ENCODE results near the gene CACNA2D4. TPM values are rescaled to one million over a fixed set of nuclear protein-coding genes. Genes with fewer than 3 reads are reported as not detected.

Gene CACNA2D4
- total and polyA plus RNA-seq, 2 of the 13 experiments (the other 11 are each of a cell fraction or from before 2014, with no cell fraction given): 14.2 to 136 TPM

- TF ChIP-seq NCOR1 (IDR thresholded peaks at IDR 0.05; ENCODE audit: borderline replicate concordance, low read length): no peak
- no peak for TF ChIP-seq PCBP1 (IDR thresholded peaks at IDR 0.05; ENCODE audit: borderline replicate concordance, low read depth, low read length)
- TF ChIP-seq BHLHE40 (IDR thresholded peaks at IDR 0.05; ENCODE audit: low read length): no peak
- TF ChIP-seq NR2C2 (CRISPR knock-in tag; IDR thresholded peaks at IDR 0.05; ENCODE audit: borderline replicate concordance): peak; percentile 24; the same call in 1 of the 2 replicates
- no peak for TF ChIP-seq KLF15 (CRISPR knock-in tag; IDR thresholded peaks at IDR 0.05; ENCODE audit: borderline replicate concordance)
- no peak for TF ChIP-seq AHR (CRISPR knock-in tag; IDR thresholded peaks at IDR 0.05)
- TF ChIP-seq, protein P1, sequence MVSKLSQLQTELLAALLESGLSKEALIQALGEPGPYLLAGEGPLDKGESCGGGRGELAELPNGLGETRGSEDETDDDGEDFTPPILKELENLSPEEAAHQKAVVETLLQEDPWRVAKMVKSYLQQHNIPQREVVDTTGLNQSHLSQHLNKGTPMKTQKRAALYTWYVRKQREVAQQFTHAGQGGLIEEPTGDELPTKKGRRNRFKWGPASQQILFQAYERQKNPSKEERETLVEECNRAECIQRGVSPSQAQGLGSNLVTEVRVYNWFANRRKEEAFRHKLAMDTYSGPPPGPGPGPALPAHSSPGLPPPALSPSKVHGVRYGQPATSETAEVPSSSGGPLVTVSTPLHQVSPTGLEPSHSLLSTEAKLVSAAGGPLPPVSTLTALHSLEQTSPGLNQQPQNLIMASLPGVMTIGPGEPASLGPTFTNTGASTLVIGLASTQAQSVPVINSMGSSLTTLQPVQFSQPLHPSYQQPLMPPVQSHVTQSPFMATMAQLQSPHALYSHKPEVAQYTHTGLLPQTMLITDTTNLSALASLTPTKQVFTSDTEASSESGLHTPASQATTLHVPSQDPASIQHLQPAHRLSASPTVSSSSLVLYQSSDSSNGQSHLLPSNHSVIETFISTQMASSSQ (IDR thresholded peaks at IDR 0.05; ENCODE audit: low read depth): no peak
- TF ChIP-seq, protein P1 (CRISPR knock-in tag; IDR thresholded peaks at IDR 0.05; ENCODE audit: borderline replicate concordance): no peak
- TF ChIP-seq MBNL3 (CRISPR knock-in tag; conservative IDR thresholded peaks at IDR 0.05): no peak
- no peaks in the 10 kb centered on the region for H3K79me2 ChIP-seq (ENCODE audit: insufficient read depth, low read length)
- H3K4me2 ChIP-seq (ENCODE audit: low read depth, low read length): no peak overlapping the region
- H3K9me3 ChIP-seq (ENCODE audit: low read length): no peaks in the 10 kb centered on the region
- no peaks in the 10 kb centered on the region for H4K20me1 ChIP-seq (ENCODE audit: insufficient read depth, low read length)
- 0% methylated on average over 1 of the region's 6 CpGs for WGBS (ENCODE audit: low lambda C conversion rate)
- peaks cover 7 to 45% of the 10 kb centered on the region in 2 experiments for H3K27me3 ChIP-seq (ENCODE audit: control insufficient read depth in 1 of 2, insufficient read depth in 2 of 2, low read length in 2 of 2)
- intact Hi-C loops (cut with micrococcal nuclease; ENCODE audit: unreplicated experiment) (no loop called here), in situ Hi-C loops (cut with HindIII; ENCODE audit: extremely low pct_ligation_motif_present, low pct_unique_long_range_greater_than_20kb) (no loop called here)
- no peak overlapping the region for H2AFZ ChIP-seq (ENCODE audit: low read length)
- ChIA-PET POLR2A (no interaction called here), CTCF (ENCODE audit: low intra/inter-chr PET ratio, low total read pairs) (no interaction called here)
- H3K36me3 ChIP-seq (replicated peaks in 1 of 2; ENCODE audit: control insufficient read depth in 1 of 2, insufficient read depth in 2 of 2, low read length in 2 of 2): no peaks in the 10 kb centered on the region
- H3K4me1 ChIP-seq (ENCODE audit: insufficient read depth, low read length): peaks cover 18% of the 10 kb centered on the region; the same call in 1 of the 2 replicates
- ATAC-seq (peak; percentile 30; the same call in 2 of the 3 replicates), FAIRE-seq (no peak), DNase-seq (ENCODE audit: low spot score) (no peak)
- no peak overlapping the region for H3K27ac ChIP-seq (ENCODE audit: extremely low read length, insufficient read depth, low read length)
- H3K4me3 ChIP-seq (replicated peaks in 1 of 3; ENCODE audit: insufficient read depth in 1 of 3, low read depth in 2 of 3, low read length in 3 of 3): no peak overlapping the region
- no TSS peak for BruUV-seq (replicated peaks)
- no peak overlapping the region for H3K9ac ChIP-seq (ENCODE audit: insufficient read depth, low read depth, low read length)
These were observed 408 bp upstream of the CACNA2D4 start for GRCh38 chr12:1918884-1919236.
